Thoracic aorta (tissue), 2 donors: ENCODE measurements around the gene DNAJC5. TPM values are rescaled to one million over a fixed set of nuclear protein-coding genes. Genes with fewer than 3 reads are reported as not detected.
"Not testable (repeated sequence)": the region's sequence is repeated elsewhere in the genome, so short reads cannot be mapped to it uniquely, and the experiment has no call there.

Experiments used
- ATAC-seq: fragments of 150-250 bp; one replicate; pipeline ENCODE4 v1.8.0; 2017; ENCODE audit warnings: low read depth; ENCODE audit not compliant: insufficient number of reproducible peaks, low FRiP score
- DNase-seq: peaks from one replicate; pipeline ENCODE4 v3.0.0-alpha.2; 2020; ENCODE audit warnings: low spot score
- H3K27ac ChIP-seq, 2 donors: fragments of 200-600 bp; sonication (generic); 1 replicate in 1 of 2; 2 replicates in 1 of 2; pipeline ENCODE4 v1.5.1; 2016; ENCODE audit warnings: mild to moderate bottlenecking in 2 of 2, moderate library complexity in 2 of 2
- H3K27me3 ChIP-seq: fragments of 200-600 bp; sonication (generic); replicated peaks from 2 replicates; pipeline ENCODE4 v1.6.0; 2016; ENCODE audit warnings: mild to moderate bottlenecking; ENCODE audit not compliant: insufficient read depth
- H3K36me3 ChIP-seq: fragments of 200-600 bp; sonication (generic); one replicate; pipeline ENCODE4 v1.5.1; 2016
- H3K4me1 ChIP-seq, 2 donors: fragments of 200-600 bp; sonication (generic); 1 replicate in 1 of 2; 2 replicates in 1 of 2; pipeline versions ENCODE4 v1.5.1 to v1.6.0; 2016; ENCODE audit warnings: low read depth in 2 of 2, mild to moderate bottlenecking in 1 of 2; ENCODE audit not compliant: control insufficient read depth in 1 of 2
- H3K4me3 ChIP-seq: fragments of 200-600 bp; sonication (generic); 2 replicates; pipeline ENCODE4 v1.5.1; 2016; ENCODE audit warnings: mild to moderate bottlenecking
- H3K9me3 ChIP-seq: fragments of 200-600 bp; sonication (generic); 2 replicates; pipeline ENCODE4 v1.5.1; 2016
- total RNA-seq, 2 donors: library from RNA; depleted of rRNA; stranded (reverse); fragments of >200 nt; gene quantifications; one replicate each; pipeline versions ENCODE4 v1.1.0 to v1.2.3, GENCODE V29; 2016
- TF ChIP-seq, protein P1 (sequence below): fragments of 200-600 bp; sonication (generic); IDR thresholded peaks from one replicate; pipeline ENCODE4 v1.5.1; 2019; ENCODE audit warnings: antibody characterized with exemption

Gene DNAJC5
- total RNA-seq, 2 donors from 2014 or later, result 48.5 to 61.2 TPM

DNA sequence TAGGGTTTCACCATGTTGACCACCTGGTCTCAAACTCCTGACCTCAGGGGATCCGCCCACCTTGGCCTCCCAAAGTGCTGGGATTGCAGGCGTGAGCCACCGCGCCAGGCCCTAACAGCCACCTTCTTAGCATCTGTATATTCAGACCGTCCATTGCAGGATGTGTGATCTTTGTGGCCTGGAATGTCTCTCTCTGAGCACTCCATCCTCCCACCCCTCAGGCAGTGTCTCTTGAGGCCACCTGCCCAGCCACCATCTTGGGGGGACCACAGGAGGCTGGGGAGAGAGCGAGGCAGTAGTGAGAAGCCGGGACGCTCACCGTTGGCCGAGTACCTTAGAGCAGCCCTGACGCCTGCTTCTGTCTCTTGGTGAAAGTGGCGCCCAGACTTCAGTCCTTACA, 18.8 kb downstream of the DNAJC5 start:
- Histone ChIP-seq H3K4me3 (no peak overlapping the region), H3K9me3 (no peaks in the 10 kb centered on the region), H3K27me3 (no peaks in the 10 kb centered on the region), H3K27ac (no peak overlapping the region), H3K4me1 (peaks cover 0 to 12% of the 10 kb centered on the region in 2 donors), H3K36me3 (no peaks in the 10 kb centered on the region)
- ATAC-seq (no peak), DNase-seq (no peak)
- TF ChIP-seq, protein P1, sequence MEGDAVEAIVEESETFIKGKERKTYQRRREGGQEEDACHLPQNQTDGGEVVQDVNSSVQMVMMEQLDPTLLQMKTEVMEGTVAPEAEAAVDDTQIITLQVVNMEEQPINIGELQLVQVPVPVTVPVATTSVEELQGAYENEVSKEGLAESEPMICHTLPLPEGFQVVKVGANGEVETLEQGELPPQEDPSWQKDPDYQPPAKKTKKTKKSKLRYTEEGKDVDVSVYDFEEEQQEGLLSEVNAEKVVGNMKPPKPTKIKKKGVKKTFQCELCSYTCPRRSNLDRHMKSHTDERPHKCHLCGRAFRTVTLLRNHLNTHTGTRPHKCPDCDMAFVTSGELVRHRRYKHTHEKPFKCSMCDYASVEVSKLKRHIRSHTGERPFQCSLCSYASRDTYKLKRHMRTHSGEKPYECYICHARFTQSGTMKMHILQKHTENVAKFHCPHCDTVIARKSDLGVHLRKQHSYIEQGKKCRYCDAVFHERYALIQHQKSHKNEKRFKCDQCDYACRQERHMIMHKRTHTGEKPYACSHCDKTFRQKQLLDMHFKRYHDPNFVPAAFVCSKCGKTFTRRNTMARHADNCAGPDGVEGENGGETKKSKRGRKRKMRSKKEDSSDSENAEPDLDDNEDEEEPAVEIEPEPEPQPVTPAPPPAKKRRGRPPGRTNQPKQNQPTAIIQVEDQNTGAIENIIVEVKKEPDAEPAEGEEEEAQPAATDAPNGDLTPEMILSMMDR, result no peak

- DNase-seq (no peak), ATAC-seq (no peak)
- H3K4me1 ChIP-seq, result peaks cover 0 to 12% of the 10 kb centered on the region in 2 donors
- H3K27me3 ChIP-seq, result no peaks in the 10 kb centered on the region
- TF ChIP-seq, protein P1, result no peak
- H3K27ac ChIP-seq, result no peak overlapping the region
- peaks cover 3% of the 10 kb centered on the region for H3K36me3 ChIP-seq
- no peak overlapping the region for H3K4me3 ChIP-seq
- H3K9me3 ChIP-seq, result no peaks in the 10 kb centered on the region
Observed at GRCh38 chr20:63915471-63915870, 20.5 kb downstream of the DNAJC5 start.

- H3K9me3 ChIP-seq, H3K27me3 ChIP-seq, DNase-seq, H3K4me1 ChIP-seq, H3K4me3 ChIP-seq, ATAC-seq, H3K36me3 ChIP-seq, H3K27ac ChIP-seq: not testable (repeated sequence)
Observed at GRCh38 chr20:63916371-63916939, 21.5 kb downstream of the DNAJC5 start.

- DNase-seq (no peak), ATAC-seq (no peak)
- Histone ChIP-seq H3K9me3 (no peaks in the 10 kb centered on the region), H3K27ac (no peak overlapping the region), H3K27me3 (no peaks in the 10 kb centered on the region), H3K4me1 (no peaks in the 10 kb centered on the region), H3K36me3 (peaks cover 3% of the 10 kb centered on the region), H3K4me3 (no peak overlapping the region)
- TF ChIP-seq, protein P1, result no peak
Observed at GRCh38 chr20:63917811-63918210, 22.9 kb downstream of the DNAJC5 start.

DNA sequence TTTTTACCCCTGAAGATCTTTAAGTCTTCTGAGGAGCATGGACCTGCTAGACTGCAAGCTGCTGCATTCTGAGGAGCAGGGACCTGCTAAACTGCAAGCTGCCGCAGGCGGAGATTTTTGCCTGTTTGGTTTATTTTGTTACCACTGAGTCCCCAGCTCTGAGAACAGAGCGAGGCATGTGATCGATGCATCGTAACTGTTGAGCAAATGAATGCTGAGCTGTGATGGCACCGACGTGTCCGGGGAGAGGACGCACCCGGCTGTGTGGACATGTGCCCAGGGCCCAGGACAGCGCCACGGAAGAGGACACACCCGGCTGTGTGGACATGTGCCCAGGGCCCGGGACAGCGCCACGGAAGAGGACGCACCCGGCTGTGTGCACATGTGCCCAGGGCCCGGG, 24.2 kb downstream of the DNAJC5 start:
- TF ChIP-seq, protein P1, result no peak
- Histone ChIP-seq H3K27ac (no peak overlapping the region), H3K4me1 (peaks cover 0 to 4% of the 10 kb centered on the region in 2 donors), H3K36me3 (peaks cover 3% of the 10 kb centered on the region), H3K27me3 (no peaks in the 10 kb centered on the region), H3K4me3 (no peak overlapping the region), H3K9me3 (no peaks in the 10 kb centered on the region)
- DNase-seq, result no peak
- no peak for ATAC-seq

GRCh38 chr20:63920226-63920625, 25.3 kb downstream of the DNAJC5 start:
- ATAC-seq (no peak), DNase-seq (no peak)
- Histone ChIP-seq H3K27me3 (no peaks in the 10 kb centered on the region), H3K9me3 (no peaks in the 10 kb centered on the region), H3K36me3 (peaks cover 3% of the 10 kb centered on the region), H3K4me1 (peaks cover 0 to 8% of the 10 kb centered on the region in 2 donors), H3K27ac (no peak overlapping the region), H3K4me3 (no peak overlapping the region)
- TF ChIP-seq, protein P1, result no peak
